ENCODE results near the gene NR6A1.
"Not testable (repeated sequence)": the region's sequence is repeated elsewhere in the genome, so short reads cannot be mapped to it uniquely, and the experiment has no call there.

The NR6A1 gene

GRCh38 chr9:124758061-124758460, 13.1 kb downstream of the NR6A1 start:
- no peak for DNase-seq

GRCh38 chr9:124757616-124758015, 13.5 kb downstream of the NR6A1 start:
- no peak for DNase-seq

- no peak for DNase-seq
These were observed 15.1 kb downstream of the NR6A1 start for GRCh38 chr9:124756011-124756410.

GRCh38 chr9:124755061-124755460, 16.1 kb downstream of the NR6A1 start:
- no peak for DNase-seq

- DNase-seq: no peak
These were observed 16.8 kb downstream of the NR6A1 start for GRCh38 chr9:124754289-124754688.

GRCh38 chr9:124752967-124753366, 18.1 kb downstream of the NR6A1 start:
- no peak for DNase-seq

GRCh38 chr9:124749781-124750180, 21.3 kb downstream of the NR6A1 start:
- no peak for DNase-seq

GRCh38 chr9:124749284-124749683, 21.8 kb downstream of the NR6A1 start:
- no peak for DNase-seq

GRCh38 chr9:124747065-124747464, 24.0 kb downstream of the NR6A1 start:
- no peak for DNase-seq

GRCh38 chr9:124743686-124744348, 27.3 kb downstream of the NR6A1 start:
- no peak for DNase-seq

- DNase-seq: no peak
These were observed 28.2 kb downstream of the NR6A1 start for GRCh38 chr9:124742940-124743339.

GRCh38 chr9:124741662-124742061, 29.4 kb downstream of the NR6A1 start:
- no peak for DNase-seq

GRCh38 chr9:124741149-124741548, 30.0 kb downstream of the NR6A1 start:
- no peak for DNase-seq

GRCh38 chr9:124739360-124739759, 31.8 kb downstream of the NR6A1 start:
- no peak for DNase-seq

GRCh38 chr9:124738075-124738474, 33.0 kb downstream of the NR6A1 start:
- DNase-seq: not testable (repeated sequence)

- DNase-seq: no peak
These were observed 36.0 kb downstream of the NR6A1 start for GRCh38 chr9:124735121-124735520.

GRCh38 chr9:124734741-124735083, 36.4 kb downstream of the NR6A1 start:
- DNase-seq: not testable (repeated sequence)

GRCh38 chr9:124733964-124734740, 37.0 kb downstream of the NR6A1 start:
- no peak for DNase-seq

- no peak for DNase-seq
These were observed 40.3 kb downstream of the NR6A1 start for GRCh38 chr9:124730772-124731171.

- no peak for DNase-seq
These were observed 44.2 kb downstream of the NR6A1 start for GRCh38 chr9:124726886-124727285.

- no peak for DNase-seq
These were observed 46.1 kb downstream of the NR6A1 start for GRCh38 chr9:124725068-124725452.

GRCh38 chr9:124724415-124725067, 46.6 kb downstream of the NR6A1 start:
- no peak for DNase-seq

GRCh38 chr9:124723352-124723751, 47.8 kb downstream of the NR6A1 start:
- no peak for DNase-seq

Data from NCI-H82 (cell line).